Effector CD4-positive, alpha-beta T cell (primary cell): ENCODE results near the gene MTCL1.

Experiments
- DNase-seq: peaks from one replicate; pipeline ENCODE4 v3.0.0-alpha.2; 2020

The MTCL1 gene

GRCh38 chr18:8688216-8688800, 17.0 kb upstream of the MTCL1 start:
- DNase-seq = no peak

- DNase-seq = no peak
These were observed 16.5 kb upstream of the MTCL1 start for GRCh38 chr18:8688816-8689215.

- no peak for DNase-seq
These were observed 15.8 kb upstream of the MTCL1 start for GRCh38 chr18:8689517-8689916.

- no peak for DNase-seq
These were observed 10.5 kb upstream of the MTCL1 start for GRCh38 chr18:8694891-8695290.

GRCh38 chr18:8695932-8696517, 9.3 kb upstream of the MTCL1 start:
- no peak for DNase-seq

GRCh38 chr18:8696749-8697211, 8.6 kb upstream of the MTCL1 start:
- DNase-seq = peak; percentile 64

- no peak for DNase-seq
These were observed 6.2 kb upstream of the MTCL1 start for GRCh38 chr18:8699126-8699525.

GRCh38 chr18:8699948-8700347, 5.4 kb upstream of the MTCL1 start:
- no peak for DNase-seq

- DNase-seq = no peak
These were observed 3.7 kb upstream of the MTCL1 start for GRCh38 chr18:8701546-8702118.

- DNase-seq = no peak
These were observed 2.7 kb upstream of the MTCL1 start for GRCh38 chr18:8702668-8703067.

- no peak for DNase-seq
These were observed 2.2 kb upstream of the MTCL1 start for GRCh38 chr18:8703092-8703709.

- no peak for DNase-seq
These were observed 1.5 kb upstream of the MTCL1 start for GRCh38 chr18:8703781-8704301.

- DNase-seq = peak; percentile 74
These were observed 757 bp upstream of the MTCL1 start for GRCh38 chr18:8704361-8705237.

GRCh38 chr18:8705961-8706790, 820 bp downstream of the MTCL1 start:
- DNase-seq = no peak

GRCh38 chr18:8706791-8707555, 1.6 kb downstream of the MTCL1 start:
- DNase-seq = no peak

GRCh38 chr18:8707556-8708300, 2.4 kb downstream of the MTCL1 start:
- DNase-seq = no peak

- DNase-seq = no peak
These were observed 3.3 kb downstream of the MTCL1 start for GRCh38 chr18:8708670-8709069.

GRCh38 chr18:8709248-8710059, 4.1 kb downstream of the MTCL1 start:
- no peak for DNase-seq

- DNase-seq = no peak
These were observed 6.4 kb downstream of the MTCL1 start for GRCh38 chr18:8711736-8712135.
